Gastroesophageal sphincter (tissue), 3 donors: Measurements from ENCODE around the gene NFATC2.

ENCODE experiments used
- CTCF ChIP-seq, 4 experiments: fragments of 200-600 bp in 2 of 4; fragments of 450-650 bp in 2 of 4; sonication (generic) in 1 of 4; IDR thresholded peaks; one replicate each; pipeline ENCODE4 v1.5.1; 2017 to 2019; ENCODE audit warnings: antibody characterized with exemption in 4 of 4, mild to moderate bottlenecking in 2 of 4, moderate library complexity in 2 of 4
- EP300 ChIP-seq: sonication (generic); formaldehyde crosslinking; IDR thresholded peaks from one replicate; pipeline ENCODE4 v1.6.1; 2017; ENCODE audit warnings: antibody characterized with exemption, mild to moderate bottlenecking
- POLR2A ChIP-seq, 2 donors: fragments of 450-650 bp; IDR thresholded peaks; one replicate each; pipeline ENCODE4 v1.6.1; 2017; ENCODE audit warnings: antibody characterized with exemption in 2 of 2, mild to moderate bottlenecking in 2 of 2, moderate library complexity in 1 of 2
- POLR2AphosphoS5 ChIP-seq: sonication (generic); formaldehyde crosslinking; IDR thresholded peaks from one replicate; pipeline ENCODE4 v1.6.1; 2017; ENCODE audit warnings: antibody characterized with exemption

GRCh38 chr20:51446230-51446629 is 96.3 kb downstream of the NFATC2 start:
- TF ChIP-seq CTCF (IDR thresholded peaks at IDR 0.05) (no peak), EP300 (no peak), POLR2AphosphoS5 (no peak), POLR2A (IDR thresholded peaks at IDR 0.05) (no peak)
